ENCODE results near the gene IPCEF1. TPM values are rescaled to one million over a fixed set of nuclear protein-coding genes. Genes with fewer than 3 reads are reported as not detected.

The IPCEF1 gene
- polyA plus RNA-seq, 1 donor (not counting 4 experiments of a cell fraction or from before 2014, with no cell fraction given) = 0.21 TPM

DNA sequence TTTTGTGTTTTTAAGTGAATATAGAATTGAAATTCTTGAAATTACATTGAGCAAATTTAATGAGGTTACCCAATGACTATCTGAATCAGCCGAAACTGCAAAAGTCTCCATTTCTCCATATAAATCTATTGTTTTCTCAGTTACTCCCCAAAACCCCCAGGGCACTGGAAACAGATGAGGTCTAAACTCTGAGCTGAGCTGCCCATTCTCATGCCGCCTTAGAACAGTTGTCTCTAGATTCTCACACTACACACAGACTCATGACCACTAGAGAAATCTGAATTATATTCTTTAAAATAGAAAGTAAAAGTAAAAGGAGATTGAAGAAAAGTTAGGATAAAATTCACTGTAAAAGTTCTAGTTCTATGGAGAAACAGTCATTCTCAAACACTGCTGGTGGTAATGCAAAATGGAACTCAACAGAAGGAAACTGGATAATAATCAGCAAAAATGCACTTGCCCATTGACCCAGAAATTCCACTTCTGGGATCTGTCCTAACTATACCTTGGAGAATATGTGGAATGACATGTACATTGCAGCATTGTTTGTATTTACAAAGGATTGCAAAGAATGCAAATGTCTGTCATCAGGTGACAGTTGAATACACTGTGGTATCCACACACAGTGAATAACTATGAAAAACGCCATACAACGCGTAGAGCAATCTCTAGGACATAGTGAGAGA, 125.5 kb downstream of the IPCEF1 start:
- H4K20me1 ChIP-seq (ENCODE audit: control insufficient read depth, extremely low read depth, insufficient read depth, low read length) = no peaks in the 10 kb centered on the region
- DNase-seq (ENCODE audit: low read depth, low spot score) (no peak), FAIRE-seq (no peak)
- TF ChIP-seq EZH2 (IDR thresholded peaks at IDR 0.05; ENCODE audit: low read length) = no peak
- TF ChIP-seq CTCF (optimal IDR thresholded peaks at IDR 0.05 in 1 of 3, IDR thresholded peaks at IDR 0.05 in 1 of 3, conservative IDR thresholded peaks at IDR 0.05 in 1 of 3; ENCODE audit: extremely low read depth in 1 of 3, insufficient read depth in 2 of 3, low read length in 3 of 3) = no peak
- H3K4me1 ChIP-seq (ENCODE audit: control insufficient read depth, extremely low read depth, insufficient read depth, low read length) = no peaks in the 10 kb centered on the region
- H3K4me3 ChIP-seq (ENCODE audit: control insufficient read depth in 2 of 3, extremely low read depth in 1 of 3, insufficient read depth in 2 of 3, low read depth in 1 of 3, low read length in 3 of 3) = no peak overlapping the region
- no peaks in the 10 kb centered on the region for H3K27me3 ChIP-seq (ENCODE audit: control insufficient read depth, extremely low read depth, insufficient read depth, low read length)
- no peaks in the 10 kb centered on the region for H3K36me3 ChIP-seq (ENCODE audit: control insufficient read depth in 2 of 2, extremely low read depth in 1 of 2, insufficient read depth in 2 of 2, low read length in 2 of 2)
- H3K9ac ChIP-seq (ENCODE audit: control insufficient read depth, extremely low read depth, insufficient read depth, low read length) = no peak overlapping the region
- H3K79me2 ChIP-seq (ENCODE audit: control insufficient read depth, insufficient read depth, low read length) = no peaks in the 10 kb centered on the region
- H3K27ac ChIP-seq (ENCODE audit: control insufficient read depth, insufficient read depth, low read length) = no peak overlapping the region
- H3K9me1 ChIP-seq (ENCODE audit: control insufficient read depth, extremely low read depth, insufficient read depth, low read length) = no peaks in the 10 kb centered on the region
- H3K4me2 ChIP-seq (ENCODE audit: control insufficient read depth, extremely low read depth, insufficient read depth, low read depth, low read length) = no peak overlapping the region
- no peak overlapping the region for H2AFZ ChIP-seq (ENCODE audit: control insufficient read depth, low read length)
- H3K9me3 ChIP-seq (ENCODE audit: control insufficient read depth, low read depth, low read length) = no peaks in the 10 kb centered on the region
- dilution Hi-C loops (cut with MboI; ENCODE audit: extremely low pct_ligation_motif_present, low sequenced_read_pairs) = no loop called here

DNA sequence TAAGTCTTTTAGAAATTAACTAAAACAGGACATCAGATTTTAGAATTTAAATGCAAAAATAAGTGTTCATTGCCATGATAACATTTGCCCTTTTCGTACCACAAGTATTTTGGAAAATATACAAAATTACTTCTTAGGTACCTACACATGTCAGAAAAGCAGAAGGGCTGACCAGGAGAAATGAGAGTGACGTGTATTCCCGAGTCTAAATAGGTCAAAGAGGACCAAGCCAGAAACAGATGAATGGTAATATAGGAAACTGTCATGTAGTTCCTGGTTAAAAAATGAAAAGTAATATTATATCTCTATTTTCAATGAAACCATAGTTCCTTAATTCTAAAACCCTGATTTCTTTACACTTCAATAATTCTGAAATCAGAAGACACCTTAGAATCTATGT, 126.2 kb downstream of the IPCEF1 start:
- H3K9me3 ChIP-seq (ENCODE audit: control insufficient read depth, low read depth, low read length) = no peaks in the 10 kb centered on the region
- H3K4me3 ChIP-seq (ENCODE audit: control insufficient read depth in 2 of 3, extremely low read depth in 1 of 3, insufficient read depth in 2 of 3, low read depth in 1 of 3, low read length in 3 of 3) = no peak overlapping the region
- H3K27me3 ChIP-seq (ENCODE audit: control insufficient read depth, extremely low read depth, insufficient read depth, low read length) = no peaks in the 10 kb centered on the region
- no peaks in the 10 kb centered on the region for H3K4me1 ChIP-seq (ENCODE audit: control insufficient read depth, extremely low read depth, insufficient read depth, low read length)
- no peaks in the 10 kb centered on the region for H4K20me1 ChIP-seq (ENCODE audit: control insufficient read depth, extremely low read depth, insufficient read depth, low read length)
- no peaks in the 10 kb centered on the region for H3K79me2 ChIP-seq (ENCODE audit: control insufficient read depth, insufficient read depth, low read length)
- H2AFZ ChIP-seq (ENCODE audit: control insufficient read depth, low read length) = no peak overlapping the region
- H3K36me3 ChIP-seq (ENCODE audit: control insufficient read depth in 2 of 2, extremely low read depth in 1 of 2, insufficient read depth in 2 of 2, low read length in 2 of 2) = no peaks in the 10 kb centered on the region
- H3K9me1 ChIP-seq (ENCODE audit: control insufficient read depth, extremely low read depth, insufficient read depth, low read length) = no peaks in the 10 kb centered on the region
- no peak overlapping the region for H3K27ac ChIP-seq (ENCODE audit: control insufficient read depth, insufficient read depth, low read length)
- TF ChIP-seq CTCF (optimal IDR thresholded peaks at IDR 0.05 in 1 of 3, IDR thresholded peaks at IDR 0.05 in 1 of 3, conservative IDR thresholded peaks at IDR 0.05 in 1 of 3; ENCODE audit: extremely low read depth in 1 of 3, insufficient read depth in 2 of 3, low read length in 3 of 3) (no peak), EZH2 (IDR thresholded peaks at IDR 0.05; ENCODE audit: low read length) (no peak)
- no peak overlapping the region for H3K9ac ChIP-seq (ENCODE audit: control insufficient read depth, extremely low read depth, insufficient read depth, low read length)
- dilution Hi-C loops (cut with MboI; ENCODE audit: extremely low pct_ligation_motif_present, low sequenced_read_pairs) = no loop called here
- DNase-seq (ENCODE audit: low read depth, low spot score) (no peak), FAIRE-seq (no peak)
- no peak overlapping the region for H3K4me2 ChIP-seq (ENCODE audit: control insufficient read depth, extremely low read depth, insufficient read depth, low read depth, low read length)

All from keratinocyte (primary cell).